Stimulated activated CD8-positive, alpha-beta memory T cell treated with anti-CD3 and anti-CD28 coated beads, Interleukin-15, amount 100 ng/mL, for 1 hour (primary cell): ENCODE data around the gene PPP1R9B.
A peak's percentile ranks its signal among the peaks of the same experiment; 100 is the strongest.

Experiments
- DNase-seq: peaks from one replicate; pipeline ENCODE4 v3.0.0-alpha.2; 2020; ENCODE audit warnings: low read depth

PPP1R9B gene

DNA sequence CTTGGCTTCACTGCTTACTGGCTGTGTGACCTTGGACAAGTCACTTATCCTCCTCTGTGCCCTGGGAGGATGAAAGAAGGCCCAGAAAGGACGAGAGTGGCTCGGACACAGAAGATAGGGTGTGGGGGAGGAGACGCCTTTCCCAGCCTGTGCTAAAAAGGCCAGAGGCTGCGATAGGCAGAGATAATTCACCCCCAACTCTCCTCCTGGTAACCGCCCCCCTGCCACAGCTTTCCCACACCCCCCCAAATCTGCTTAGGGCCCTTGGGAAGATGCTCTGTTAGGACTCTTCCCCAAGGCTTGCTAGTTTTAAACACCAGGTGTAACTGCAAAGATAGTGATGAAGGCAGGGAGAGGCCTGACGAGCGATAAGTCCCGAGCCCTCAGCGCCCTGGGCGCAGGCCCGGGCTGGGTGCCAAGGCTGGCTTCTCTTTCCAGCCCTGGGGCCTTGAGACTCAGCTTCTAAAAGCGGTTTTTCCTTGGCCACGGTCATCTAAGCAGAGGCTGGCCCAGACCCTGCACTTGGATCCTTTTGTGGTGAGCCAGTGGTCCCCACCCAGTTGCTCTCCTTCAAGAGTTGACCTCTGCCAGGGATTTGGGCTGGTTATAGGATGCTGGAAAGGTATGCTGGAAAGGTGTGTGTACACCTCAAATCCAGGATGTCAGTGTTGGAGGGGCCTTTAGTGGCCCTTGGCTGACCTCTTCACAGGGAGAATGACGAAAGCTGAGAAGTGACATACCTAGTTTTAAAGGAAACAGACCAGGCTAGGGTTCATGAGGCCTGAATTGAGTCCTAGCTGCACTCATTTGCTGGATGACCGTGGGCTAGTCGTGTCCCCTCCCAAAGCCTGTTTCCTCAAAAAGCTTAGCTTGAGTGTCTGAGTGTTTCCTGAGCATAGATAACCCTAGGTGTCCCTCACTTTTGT lies 3.4 kb upstream of the PPP1R9B start:
- DNase-seq: no peak

DNA sequence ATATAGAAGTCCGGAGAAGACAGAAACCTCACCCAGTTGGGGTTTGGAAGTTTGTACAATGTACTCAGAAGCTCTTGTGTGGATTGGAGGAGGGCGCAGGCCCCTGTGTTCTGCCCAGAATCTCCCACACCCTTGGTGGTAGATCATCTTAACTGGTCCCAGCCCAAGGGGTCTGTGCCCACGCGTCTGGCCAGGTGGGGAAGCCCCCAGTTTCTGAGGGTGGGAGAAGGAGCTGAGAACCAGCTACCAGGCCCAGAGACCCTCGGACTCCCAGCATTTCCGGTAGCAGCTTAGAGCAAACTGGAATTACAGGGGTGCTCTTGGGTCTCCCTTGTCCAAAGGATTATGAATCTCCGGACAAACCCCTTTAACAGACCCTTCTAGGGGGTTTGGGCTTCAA lies 2.3 kb upstream of the PPP1R9B start:
- no peak for DNase-seq

DNA sequence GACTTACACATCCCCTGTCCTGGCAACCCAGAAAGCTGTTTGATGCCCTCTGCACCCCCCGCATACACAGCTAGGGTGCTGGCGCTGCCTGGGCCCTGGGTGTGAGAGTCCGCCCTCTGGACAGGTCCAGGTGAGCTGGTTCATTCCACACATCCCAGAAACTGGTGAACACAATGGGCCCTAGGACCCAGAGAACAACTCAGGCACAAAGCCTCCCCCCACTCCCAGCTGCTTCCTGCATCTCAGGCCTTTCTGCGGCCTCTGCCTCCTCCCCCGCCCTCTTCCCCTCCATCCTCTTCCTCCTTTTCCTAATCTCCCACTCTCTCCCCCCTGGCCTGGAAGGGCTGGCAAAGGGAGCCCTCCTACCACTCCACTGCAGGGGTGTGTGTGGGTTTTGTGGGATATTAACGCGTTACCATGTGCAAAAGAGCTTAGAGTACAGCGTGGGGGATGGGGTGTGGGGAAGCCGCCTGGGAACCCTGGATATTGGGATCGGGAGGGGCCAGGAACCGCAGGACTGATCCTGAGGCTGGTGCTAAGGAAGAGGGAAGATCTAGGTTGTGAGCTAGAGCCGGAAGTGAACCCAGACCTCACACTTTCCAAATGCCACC lies 1.6 kb upstream of the PPP1R9B start:
- no peak for DNase-seq

DNA sequence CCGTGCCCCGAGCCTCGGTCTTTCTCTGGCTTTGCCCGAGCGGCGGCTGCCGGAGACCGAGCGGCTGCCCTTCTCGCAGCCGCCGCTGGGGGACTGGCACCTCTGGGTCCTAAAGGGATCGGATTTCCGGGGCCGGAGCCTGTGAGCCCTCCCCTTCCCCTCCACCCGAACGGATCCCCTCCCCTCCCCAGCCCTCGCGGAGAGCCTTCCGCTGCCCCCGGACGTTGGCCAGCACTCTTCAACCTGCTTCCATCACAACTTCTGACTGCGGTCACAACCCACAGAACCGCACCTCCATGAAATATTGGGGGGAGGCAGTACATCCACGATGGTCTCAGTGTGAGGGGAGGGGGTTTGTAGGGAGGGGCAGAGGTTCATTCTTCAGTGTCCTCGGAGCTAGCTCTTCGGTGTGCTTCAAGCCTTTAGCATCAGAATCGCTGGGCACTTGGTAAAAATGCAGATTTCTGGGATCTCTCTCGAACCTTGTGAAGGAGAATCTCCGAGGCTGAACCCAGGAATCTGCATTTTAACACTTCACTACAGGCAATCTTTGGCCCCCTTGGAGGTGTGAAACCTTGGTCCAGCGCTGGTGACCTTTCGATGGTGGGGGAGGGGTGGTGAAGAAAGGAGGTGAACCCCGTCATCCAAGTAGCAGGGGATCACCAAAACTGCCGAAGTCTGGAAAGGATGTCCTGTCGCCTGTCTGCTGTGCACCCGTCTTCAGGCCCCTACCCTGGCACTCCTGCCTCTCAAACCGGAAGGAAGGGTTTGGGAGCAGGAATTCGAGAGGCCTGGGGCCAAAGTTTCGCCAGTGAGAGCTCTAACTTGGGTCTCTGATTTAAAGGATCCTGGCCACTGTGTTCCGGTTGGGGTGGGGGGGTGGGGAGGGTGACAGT lies 812 bp upstream of the PPP1R9B start:
- peak; percentile 60 for DNase-seq

DNA sequence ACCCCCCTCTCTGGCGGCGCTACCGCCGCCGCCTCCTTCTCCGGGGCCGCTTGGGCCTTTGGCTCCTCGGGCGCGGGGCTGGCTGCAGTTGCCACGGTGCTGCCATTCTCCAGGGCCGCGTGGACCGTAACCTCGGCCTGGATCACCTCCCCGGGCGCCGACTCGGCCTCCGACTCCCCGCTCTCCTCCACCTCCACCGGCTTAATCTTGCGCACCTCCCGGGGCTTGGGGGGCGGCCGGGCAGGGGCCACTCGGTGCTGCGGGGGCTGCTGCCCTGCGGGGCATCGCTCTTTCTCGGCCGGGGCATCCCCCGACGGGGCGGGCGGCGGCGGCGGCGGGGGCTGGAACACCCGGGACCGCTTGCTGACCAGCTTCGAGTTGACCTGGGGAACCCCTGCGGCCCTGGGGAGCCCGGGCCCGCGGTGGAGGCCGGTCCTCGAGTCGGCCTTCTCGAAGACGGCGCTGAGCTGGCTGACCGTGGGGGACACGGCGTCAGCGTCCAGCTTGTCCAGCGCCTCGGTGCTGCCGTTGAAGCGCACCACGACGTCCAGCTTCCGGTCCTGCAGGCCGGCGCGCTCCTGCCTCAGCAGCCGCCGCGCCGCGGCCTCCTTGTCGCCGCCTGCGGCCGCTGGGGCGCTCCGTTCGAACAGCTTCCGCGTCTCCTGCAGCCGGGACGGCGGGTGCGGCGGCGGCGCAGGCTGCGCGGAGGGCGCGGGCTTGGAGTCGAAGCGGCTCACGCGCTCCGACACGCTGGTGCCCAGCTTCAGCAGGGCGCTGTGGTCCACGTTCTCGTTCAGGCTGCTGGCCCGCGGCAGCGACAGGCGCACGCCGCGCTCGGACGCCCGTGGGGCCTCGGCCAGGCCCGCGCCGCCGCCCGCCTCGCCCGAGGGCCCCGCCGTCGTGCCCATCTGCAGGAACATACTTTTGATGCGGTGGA lies 792 bp downstream of the PPP1R9B start:
- no peak for DNase-seq

DNA sequence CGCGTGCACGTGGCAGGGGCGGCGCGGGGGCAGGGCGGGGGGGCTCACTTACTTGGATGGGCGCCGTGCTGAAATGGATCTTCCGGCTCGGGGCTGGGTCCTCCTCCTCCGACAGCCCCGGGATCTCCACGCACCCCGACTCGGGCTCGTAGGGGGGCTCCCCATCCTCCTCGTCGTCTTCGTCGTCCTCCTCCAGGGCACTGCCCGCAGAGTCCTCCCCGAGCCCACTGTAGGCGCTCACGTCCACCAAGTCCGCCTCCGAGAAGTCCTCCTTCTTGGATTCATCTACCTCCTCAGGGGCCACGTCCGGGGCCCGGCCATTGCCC lies 1.4 kb downstream of the PPP1R9B start:
- no peak for DNase-seq

DNA sequence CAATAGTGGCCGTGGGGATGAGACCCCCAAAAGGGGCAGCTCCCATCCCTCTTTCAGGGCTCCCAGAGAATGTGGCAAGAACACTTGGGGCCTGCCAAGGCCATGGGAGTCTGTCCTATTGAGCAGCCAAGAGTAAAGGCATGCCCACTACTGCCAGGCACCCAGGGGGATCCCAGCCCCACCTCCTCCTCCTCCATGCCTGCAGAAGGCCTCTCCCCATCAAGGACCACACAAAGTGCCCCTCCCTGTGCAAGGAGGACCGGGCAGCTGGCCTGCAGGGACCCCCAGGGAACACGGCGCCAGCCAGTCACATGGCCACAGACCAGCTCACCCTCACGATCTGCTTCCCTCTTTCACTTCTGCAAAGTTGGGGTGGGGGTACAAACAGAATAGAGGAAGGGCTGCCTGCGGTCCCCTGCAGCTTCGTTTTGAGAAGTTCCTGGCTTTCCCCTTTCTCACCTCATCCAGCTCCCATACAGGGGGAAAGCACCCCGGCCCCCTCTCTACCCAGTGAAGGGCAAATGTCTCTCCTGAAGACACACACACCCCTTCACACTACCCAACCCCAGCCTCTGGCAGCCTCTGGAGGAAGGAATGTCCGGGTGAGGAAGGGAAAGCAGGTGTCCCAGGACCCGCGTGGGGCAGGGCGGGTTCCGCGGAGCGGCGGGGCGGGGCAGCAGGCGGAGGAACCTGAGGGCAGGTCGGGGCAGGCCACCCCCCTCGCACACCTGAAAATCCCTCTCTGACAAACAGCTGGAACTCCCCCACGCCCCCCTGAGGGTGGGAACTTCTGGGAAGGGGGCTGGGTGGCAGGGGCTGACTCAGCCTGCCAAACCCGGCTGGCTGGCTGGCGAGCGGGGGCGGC lies 2.0 kb downstream of the PPP1R9B start:
- DNase-seq: peak; percentile 54

DNA sequence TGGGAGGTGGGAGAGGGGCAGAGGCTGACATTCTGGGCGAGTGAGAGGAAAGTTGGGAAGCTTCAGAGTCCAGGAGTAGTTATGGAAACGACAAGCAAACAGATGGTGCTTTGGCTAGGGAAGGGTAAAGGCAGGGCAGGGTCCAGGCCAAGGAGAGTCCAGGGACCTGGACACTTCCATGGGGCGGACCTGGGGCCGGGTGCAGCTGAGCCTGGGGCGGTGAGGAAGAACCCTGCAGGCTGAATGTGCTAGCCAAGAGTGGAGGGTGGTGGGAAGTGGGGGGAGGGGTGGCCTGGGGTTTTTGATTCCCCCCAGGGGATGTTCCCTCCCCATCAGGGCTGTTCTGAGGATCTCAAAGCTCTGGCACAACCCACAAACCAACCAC lies 2.6 kb downstream of the PPP1R9B start:
- no peak for DNase-seq

DNA sequence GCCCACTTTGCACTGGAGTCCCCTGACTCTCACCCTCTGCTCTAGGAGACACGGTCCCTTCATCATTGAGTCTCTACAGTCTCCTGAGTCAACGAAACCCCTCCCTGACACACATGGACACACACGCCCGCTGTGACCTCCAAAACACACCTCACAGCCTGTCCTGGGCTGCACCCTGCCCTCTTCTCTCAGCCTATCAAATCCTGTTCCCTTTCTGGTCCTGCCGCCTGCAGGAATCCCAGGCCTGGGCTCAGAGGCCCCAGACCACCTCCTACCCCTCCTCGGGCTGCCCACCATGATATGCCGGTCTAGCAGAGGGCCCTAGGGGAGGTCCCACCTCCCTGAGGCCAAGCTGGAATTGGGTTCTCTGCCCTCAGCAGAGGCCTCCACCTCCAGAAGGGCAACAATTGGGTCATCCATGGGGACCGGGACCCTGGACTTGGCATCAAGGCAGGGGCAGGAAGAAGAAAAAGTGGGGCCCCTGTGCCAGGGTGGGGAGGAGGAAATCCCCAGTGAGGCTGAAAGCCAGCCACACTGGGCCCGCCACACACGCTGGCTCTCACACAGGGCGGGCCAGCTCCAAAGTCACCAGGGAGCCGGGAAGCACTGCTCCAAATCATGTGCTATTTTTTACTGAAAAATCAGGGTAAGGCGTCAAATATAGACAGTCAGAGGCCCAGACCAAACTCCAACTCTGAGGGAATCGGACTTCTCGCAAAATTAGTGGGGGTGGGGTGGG lies 3.4 kb downstream of the PPP1R9B start:
- DNase-seq: no peak

DNA sequence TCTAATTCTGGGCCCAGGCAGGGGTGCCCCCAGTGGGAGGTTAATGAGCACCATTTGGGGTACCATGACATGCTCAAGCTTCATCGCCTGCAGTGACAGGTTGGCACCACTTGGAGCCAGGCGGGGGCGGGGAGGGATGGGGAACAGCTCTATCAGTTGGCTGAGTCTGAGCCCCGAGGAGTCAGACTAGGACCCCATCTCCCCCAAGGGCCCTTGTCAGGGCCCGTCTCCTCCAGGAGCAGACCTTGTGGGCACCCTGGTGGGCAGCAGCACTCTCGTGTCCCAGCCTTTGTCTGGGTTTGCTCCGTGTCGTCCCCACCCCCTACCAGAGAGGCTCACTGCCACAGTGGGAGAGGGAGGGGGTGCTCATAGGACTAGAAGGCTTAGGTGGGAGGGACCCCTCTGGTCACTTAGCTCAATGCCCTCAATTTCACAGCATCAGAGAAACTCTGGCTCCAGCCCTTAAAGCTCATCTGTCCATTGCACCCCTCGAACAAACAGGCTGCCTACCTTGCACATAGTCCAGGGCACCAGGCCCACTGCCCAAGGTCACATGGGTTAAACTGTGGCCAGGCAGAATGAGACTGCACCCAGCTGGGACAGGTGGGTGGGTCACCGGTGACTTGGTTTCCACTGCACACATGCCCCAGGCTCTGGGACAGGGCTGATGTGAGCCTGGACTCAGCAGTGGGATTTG lies 4.1 kb downstream of the PPP1R9B start:
- DNase-seq: no peak

DNA sequence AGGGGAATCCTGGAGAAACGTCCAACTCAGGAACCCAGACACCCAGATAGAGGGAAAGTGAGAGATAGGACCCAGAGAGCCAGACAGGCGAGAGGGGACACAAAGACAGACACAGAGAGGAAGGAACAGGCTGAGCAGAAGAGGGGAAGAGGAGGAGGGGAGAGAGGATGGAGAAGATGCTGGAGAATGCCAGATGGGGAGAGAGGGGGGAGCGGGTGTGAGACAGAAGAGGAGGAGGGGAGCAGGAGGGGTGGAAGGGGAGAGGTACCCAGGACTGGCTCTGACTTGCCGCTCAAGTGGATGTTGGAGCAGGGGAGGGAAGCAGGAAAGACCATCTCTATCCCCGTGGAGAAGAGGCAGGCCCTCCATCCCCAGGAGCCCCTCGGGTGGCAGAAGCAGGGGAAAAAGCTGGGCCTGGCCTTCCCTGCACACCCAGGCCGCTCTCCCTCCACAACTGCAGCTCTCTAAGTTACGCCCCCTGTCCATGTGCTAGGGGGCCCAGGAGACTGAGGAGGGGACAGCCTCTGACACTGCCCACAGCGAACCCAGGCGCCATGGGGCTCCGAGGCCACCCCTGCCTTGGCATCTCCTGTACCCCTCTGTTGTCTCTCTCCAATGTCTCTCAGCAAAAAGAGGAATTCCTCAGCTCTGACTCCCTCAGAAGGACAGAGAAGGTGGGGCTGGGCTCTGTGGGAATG lies 4.8 kb downstream of the PPP1R9B start:
- DNase-seq: no peak

DNA sequence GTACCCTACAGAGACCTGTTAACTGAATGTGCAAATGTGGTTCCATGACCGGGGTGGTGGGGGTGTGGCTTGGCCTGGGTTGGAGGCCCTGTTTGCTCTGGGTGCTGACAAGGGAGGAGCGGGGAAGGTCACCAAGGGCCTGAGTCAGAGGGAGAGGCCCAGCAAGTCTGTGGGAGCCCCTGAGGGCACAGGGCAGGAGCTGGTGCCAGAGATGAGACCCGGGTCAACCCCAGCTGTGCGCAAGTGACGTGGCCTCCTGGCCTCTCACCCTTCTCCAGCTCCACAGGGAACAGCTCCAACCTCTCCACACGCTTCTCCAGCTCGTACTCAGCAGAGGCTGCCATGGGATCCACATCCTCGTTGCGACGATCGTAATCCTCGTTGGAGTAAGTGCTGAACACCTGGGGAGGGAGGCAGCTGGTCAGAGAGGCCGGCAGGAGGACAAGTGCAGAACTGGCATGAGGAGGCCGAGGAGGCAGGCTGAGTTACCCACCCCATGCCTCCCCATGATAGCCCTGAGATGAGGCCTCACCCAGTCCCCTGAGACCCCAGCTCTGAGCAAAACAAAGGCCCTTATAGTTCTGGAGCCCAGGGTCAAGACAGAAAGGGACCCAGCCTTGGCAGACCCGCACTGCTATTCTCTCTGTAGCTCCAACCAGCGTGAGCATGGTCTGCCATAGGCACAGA lies 5.5 kb downstream of the PPP1R9B start:
- DNase-seq: no peak

DNA sequence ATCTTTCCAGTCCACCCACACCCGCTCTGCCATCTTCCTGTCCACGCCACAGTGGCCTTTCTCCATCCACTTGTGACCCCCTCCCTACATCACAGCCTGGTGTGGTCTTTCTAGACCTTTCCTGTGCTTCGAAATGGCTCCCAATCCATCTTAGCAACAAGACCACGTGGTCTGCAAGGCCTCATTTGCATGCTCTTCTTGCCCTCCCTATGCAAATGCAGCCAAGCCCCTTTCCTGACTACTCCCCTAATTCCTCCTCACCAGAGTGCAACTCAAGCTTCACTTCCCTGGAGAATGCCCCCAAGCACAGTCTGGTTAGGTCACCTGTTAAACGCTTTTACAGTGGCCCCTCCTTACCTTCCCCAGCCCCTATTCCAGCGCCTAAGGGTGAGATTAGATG lies 6.1 kb downstream of the PPP1R9B start:
- no peak for DNase-seq

DNA sequence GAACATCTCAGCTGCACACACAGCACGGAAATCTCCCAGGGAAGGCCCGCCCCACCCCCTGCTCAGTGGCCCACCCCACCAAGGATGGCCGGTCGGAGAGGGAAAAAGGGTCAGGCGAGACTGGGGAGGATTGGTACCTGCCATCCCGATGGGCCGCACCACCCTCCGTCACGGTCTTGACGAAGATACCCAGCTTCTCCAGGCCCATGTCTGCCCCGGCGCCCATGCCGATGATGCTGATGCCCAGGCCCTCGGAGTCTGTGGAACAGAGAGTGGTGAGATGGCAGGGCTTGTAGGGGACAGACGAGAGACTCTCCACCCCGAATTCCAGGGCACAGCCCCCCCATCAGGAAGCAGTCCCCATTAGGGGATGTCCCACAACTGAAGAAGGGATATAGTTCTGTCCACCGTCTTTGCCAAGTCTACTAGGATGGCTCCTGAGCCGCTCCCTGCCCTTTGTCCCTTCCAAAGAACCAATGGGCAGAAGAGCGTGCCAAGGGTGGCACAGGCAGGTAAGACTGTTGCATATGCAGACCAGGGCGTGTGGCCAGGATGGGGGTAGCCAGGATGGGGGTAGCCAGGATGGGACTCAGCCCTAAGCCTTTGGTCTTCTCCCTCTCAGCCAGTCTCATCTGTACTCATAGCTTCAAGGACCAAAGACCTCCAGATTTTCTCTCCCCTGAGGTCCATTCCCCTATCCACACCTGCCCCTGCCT lies 6.9 kb downstream of the PPP1R9B start:
- no peak for DNase-seq

DNA sequence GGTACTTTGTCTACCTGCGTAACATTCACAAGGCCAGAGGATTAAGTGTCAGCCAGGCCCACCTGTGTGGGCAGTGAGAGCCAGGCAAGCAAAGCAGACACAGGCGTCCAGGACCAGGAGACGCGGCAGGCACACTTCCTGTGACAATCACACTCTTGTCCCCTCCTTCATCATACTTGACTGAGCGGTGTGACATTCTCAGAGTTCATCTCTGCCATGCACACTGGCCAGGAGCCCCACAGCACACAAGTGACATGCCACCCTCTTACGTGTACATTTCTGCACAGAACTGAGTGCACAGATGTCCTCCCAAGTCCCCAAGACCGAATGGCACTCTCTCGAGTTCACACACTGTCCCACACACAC lies 8.7 kb downstream of the PPP1R9B start:
- DNase-seq: no peak

DNA sequence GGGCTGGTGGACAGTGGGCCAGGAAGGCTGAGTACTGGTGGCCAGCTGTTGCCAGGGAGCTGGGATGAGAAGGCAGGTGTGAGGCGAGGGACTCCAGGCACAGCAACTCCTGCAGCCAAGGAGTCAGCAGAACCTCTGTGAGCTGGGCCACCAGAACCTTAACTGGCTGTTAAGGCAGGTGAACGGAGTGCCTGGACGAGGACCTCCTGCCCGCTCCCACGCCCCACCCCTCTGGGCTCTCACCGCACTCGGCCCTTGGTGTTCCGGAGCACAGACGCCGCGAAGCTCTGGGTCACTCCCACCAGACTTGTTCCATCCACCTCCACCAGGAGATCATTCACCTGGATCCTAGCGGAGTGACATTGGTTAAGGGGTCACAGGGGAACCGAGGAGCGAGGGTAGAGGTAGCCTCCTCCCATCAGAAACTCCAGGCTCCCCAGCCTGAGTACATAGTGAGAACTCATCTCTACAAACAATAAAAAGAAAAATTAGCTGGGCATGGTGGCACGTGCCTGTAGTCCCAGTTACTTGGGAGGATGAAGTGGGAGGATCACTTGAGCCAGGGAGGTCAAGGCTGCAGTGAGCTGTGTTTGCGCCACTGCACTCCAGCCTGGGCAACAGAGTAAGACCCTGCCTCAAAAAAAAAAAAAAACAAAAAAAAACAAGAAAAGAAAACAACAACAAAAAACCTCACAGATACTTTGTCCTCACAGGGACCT lies 9.3 kb downstream of the PPP1R9B start:
- DNase-seq: no peak
